Measurements from ENCODE around the gene MGLL.

Gene MGLL

DNA sequence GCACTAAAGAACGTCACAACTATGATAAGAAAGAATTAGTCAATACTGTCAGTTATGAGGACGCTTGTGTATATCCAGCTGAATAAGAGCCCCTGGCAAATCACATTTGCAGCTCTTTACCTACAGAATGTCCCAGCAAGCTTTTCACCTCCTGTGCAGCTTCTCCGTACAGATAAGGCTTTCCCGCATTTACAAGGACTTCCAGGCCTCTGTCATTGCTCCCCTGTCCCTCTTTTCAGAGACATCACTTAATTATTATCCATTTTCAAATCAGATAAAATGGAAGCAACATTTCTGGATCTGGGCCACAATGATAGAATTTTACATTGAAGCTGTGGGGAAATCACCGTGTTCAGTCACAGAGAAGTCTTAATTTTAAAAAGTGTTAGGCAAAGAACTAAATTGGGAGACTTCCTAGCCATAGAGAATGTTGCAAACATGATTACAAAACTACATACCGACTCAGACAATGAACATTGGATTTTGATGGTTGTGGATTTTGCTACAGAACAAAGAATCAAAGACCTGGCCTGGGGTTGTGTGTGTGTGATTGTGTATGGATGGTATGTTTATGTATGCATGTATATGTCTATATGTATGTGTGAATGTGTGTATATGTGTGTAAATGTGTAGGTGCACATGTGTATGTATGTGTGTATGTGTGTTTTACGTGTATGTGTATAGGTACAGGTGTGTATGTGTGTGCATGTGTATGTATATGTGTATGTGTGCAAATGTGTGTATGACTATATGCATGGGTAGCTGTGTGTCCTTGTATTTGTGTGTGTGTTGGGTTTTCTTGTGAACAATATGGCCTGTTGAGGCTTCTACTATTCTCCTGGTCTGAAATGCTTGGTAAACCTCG is 41.5 kb downstream of the MGLL start:
- no peak overlapping the region for H3K4me3 ChIP-seq (ENCODE audit: control insufficient read depth, low read depth, low read length)
- TF ChIP-seq, protein P1, sequence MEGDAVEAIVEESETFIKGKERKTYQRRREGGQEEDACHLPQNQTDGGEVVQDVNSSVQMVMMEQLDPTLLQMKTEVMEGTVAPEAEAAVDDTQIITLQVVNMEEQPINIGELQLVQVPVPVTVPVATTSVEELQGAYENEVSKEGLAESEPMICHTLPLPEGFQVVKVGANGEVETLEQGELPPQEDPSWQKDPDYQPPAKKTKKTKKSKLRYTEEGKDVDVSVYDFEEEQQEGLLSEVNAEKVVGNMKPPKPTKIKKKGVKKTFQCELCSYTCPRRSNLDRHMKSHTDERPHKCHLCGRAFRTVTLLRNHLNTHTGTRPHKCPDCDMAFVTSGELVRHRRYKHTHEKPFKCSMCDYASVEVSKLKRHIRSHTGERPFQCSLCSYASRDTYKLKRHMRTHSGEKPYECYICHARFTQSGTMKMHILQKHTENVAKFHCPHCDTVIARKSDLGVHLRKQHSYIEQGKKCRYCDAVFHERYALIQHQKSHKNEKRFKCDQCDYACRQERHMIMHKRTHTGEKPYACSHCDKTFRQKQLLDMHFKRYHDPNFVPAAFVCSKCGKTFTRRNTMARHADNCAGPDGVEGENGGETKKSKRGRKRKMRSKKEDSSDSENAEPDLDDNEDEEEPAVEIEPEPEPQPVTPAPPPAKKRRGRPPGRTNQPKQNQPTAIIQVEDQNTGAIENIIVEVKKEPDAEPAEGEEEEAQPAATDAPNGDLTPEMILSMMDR (IDR thresholded peaks at IDR 0.05; ENCODE audit: control insufficient read depth, insufficient read depth, low read depth, low read length, missing control alignments) = no peak
- no peak for DNase-seq (ENCODE audit: low read depth)

DNA sequence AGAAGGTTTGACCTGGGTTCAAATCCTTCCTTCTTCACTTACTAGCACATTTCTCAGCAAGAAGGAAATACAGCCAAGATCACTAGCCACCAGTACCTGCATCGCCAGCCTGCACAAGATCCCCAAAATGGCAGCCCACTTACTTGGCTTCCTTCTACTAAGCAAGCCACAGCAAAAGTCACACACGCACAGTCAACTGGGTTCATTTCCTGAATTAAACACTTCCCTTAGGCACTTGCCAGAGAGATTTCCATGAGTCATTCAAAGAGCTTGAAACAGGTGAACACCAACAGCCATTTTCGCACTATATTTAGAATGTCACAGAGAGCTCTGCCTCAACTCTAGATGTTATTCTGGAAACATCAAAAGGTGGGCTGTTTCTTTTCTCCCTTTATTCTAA is 42.6 kb downstream of the MGLL start:
- TF ChIP-seq, protein P1 (IDR thresholded peaks at IDR 0.05; ENCODE audit: control insufficient read depth, insufficient read depth, low read depth, low read length, missing control alignments) = no peak
- no peak overlapping the region for H3K4me3 ChIP-seq (ENCODE audit: control insufficient read depth, low read depth, low read length)
- no peak for DNase-seq (ENCODE audit: low read depth)

DNA sequence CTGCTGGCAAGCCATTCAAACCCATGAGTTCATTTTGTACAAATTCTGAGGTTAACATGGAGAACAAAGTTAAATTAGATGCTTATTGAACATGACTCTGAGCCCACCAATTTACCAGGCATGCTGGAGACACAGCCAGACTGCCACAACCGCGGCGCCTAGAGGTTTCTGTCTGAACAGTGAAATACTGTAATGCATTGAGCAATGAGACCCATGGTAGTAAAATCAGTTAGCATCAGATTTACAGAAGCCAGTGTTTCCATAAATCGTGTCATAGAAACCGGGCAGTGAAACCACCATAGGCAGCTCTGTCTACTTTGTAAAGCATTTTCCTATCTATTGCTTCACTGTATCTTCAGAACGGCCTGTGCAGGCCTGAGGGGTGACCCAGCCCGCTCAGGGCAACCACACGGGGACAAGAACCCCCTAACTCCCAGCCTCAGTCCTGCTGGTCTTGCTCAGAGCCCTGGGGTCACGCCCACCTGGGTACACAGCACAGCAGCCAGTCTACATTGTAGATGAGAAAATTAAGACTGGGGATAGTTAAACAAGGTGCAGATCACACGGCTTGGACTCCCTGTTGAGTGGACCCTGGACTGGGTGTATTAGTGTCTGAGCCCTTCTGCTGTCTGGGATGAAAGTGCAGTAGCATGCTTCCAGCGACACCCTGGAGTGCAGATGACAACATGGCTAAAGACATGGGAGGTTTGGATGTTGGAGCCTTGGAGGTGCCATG is 44.2 kb downstream of the MGLL start:
- H3K4me3 ChIP-seq (ENCODE audit: control insufficient read depth, low read depth, low read length) = no peak overlapping the region
- DNase-seq (ENCODE audit: low read depth) = no peak
- TF ChIP-seq, protein P1 (IDR thresholded peaks at IDR 0.05; ENCODE audit: control insufficient read depth, insufficient read depth, low read depth, low read length, missing control alignments) = no peak

DNA sequence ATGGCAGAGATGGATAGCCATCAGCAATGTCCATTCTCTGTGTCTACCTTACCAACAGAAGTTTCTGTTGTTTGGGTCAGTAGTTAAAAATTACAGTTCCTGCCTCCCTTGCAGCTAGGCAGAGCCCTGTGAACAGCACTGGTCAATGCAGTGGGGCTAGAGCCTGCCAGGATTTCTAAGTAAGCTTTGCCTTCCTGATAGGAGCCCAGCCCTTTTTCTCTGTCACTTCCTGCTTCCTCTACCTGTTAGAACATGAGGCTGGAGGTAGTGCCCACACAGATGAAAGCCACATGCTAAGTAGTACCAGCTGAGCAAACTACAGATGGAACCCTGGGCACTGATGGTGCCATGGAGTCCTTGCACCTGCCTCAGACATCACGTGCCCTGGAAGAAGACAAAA is 45.0 kb downstream of the MGLL start:
- no peak for DNase-seq (ENCODE audit: low read depth)
- H3K4me3 ChIP-seq (ENCODE audit: control insufficient read depth, low read depth, low read length) = no peak overlapping the region
- TF ChIP-seq, protein P1 (IDR thresholded peaks at IDR 0.05; ENCODE audit: control insufficient read depth, insufficient read depth, low read depth, low read length, missing control alignments) = no peak

DNA sequence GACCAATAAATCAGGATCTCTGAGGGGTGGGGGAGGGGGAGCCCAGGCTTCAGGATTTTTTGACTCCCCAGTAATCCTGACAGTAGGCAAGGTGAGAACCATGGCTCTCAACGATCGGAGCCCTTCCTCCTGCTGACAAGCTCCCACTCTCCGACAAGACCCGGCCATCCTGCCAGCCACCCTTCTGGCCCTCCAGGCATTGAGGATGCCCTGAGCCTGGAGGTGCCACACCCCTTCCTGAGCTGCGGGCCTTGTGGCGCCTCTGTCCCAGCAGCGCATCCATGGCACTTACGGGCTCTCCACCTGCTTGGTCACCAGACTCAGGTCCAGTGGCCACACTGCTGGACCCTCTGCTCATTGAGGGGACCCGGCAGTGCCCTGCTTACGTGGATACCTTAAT is 46.0 kb downstream of the MGLL start:
- no peak overlapping the region for H3K4me3 ChIP-seq (ENCODE audit: control insufficient read depth, low read depth, low read length)
- no peak for DNase-seq (ENCODE audit: low read depth)
- TF ChIP-seq, protein P1 (IDR thresholded peaks at IDR 0.05; ENCODE audit: control insufficient read depth, insufficient read depth, low read depth, low read length, missing control alignments) = no peak

DNA sequence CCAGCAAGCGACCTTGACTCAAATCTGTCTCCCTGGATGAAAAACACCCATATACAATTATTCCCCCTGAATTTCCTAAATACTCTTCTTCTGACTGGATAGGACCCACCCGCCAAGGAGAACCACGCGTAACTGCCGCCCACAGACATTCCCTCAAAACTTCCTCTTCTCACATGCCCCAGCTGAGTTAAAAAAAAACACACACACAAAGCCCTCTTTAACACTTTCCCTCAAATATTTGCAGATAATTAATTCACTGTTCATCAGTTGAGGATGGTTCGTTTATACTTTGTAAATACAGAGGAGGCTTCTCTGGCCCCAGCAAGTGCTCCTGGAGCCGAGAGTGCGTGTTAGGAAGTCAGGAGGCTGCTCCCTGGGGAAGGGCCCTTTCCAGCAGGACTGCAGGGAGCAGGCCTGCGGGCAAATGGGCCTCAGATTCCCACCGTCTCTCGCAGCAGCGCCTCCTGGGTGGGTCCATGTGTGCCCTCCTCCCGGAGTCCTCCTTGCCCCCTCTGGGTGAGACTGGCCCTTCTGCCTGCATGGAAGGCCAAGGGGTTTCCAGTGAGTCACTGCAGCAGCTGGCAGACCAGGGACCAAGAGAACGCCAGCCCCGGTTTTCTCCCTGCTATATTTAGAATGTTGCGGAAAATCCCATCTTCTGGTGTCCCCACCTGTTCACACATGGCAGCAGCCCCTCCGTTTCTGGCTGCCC is 46.8 kb downstream of the MGLL start:
- no peak overlapping the region for H3K4me3 ChIP-seq (ENCODE audit: control insufficient read depth, low read depth, low read length)
- TF ChIP-seq, protein P1 (IDR thresholded peaks at IDR 0.05; ENCODE audit: control insufficient read depth, insufficient read depth, low read depth, low read length, missing control alignments) = no peak
- no peak for DNase-seq (ENCODE audit: low read depth)

Data from AG09309 (cell line).